ENCODE data around the gene ATF4. TPM values are rescaled to one million over a fixed set of nuclear protein-coding genes. Genes with fewer than 3 reads are reported as not detected.

ATF4 gene
- total and polyA plus RNA-seq, 7 experiments from 2014 or later = 68.9 to 293 (median 243) TPM

GRCh38 chr22:39491696-39492095, 28.7 kb upstream of the ATF4 start:
- no peaks in the 10 kb centered on the region for H3K9me3 Mint-ChIP-seq
- POLR2A ChIA-PET = interaction anchor here (1.2 to 2.5 kb wide), 3 partner anchors 9 to 25 kb away, joined by 3 to 14 read pairs (median 7); partner anchors contain the start of gene MIEF1
- CTCF ChIA-PET = interaction anchor here (0.9 to 2.4 kb wide), 2 partner anchors 38 to 525 kb away, joined by 4 to 13 read pairs; no protein-coding TSS in a partner anchor
- Histone ChIP-seq H3K4me1 (ENCODE audit: control insufficient read depth in 2 of 2, insufficient read depth in 2 of 2, low read length in 2 of 2) (no peaks in the 10 kb centered on the region), H3K9me3 (ENCODE audit: control insufficient read depth in 2 of 3, low read length in 3 of 3) (no peaks in the 10 kb centered on the region), H3K4me3 (ENCODE audit: low read length) (no peak overlapping the region), H3K36me3 (ENCODE audit: control insufficient read depth in 2 of 3, insufficient read depth in 3 of 3, low read length in 3 of 3) (no peaks in the 10 kb centered on the region), H3K27me3 (ENCODE audit: control insufficient read depth in 2 of 2, insufficient read depth in 2 of 2, low read length in 2 of 2) (no peaks in the 10 kb centered on the region), H3K27ac (ENCODE audit: low read depth, low read length) (no peak overlapping the region)
- H3K36me3 Mint-ChIP-seq = no peaks in the 10 kb centered on the region
- peaks cover 12 to 24% (median 18%) of the 10 kb centered on the region in 7 donors for H3K4me1 Mint-ChIP-seq
- ATAC-seq (no peak), DNase-seq (no peak)
- H3K4me3 Mint-ChIP-seq = no peak overlapping the region
- intact Hi-C loops (cut with micrococcal nuclease) = loop anchor here in 1 of 2 donors (5.0 kb wide), 2 partner anchors 54 to 79 kb away; no protein-coding TSS in a partner anchor
- H3K27ac Mint-ChIP-seq = no peak overlapping the region
- H3K27me3 Mint-ChIP-seq = no peaks in the 10 kb centered on the region

GRCh38 chr22:39492186-39492585, 28.2 kb upstream of the ATF4 start:
- CTCF ChIA-PET = interaction anchor here (2.4 to 7.3 kb wide), 3 partner anchors 38 to 533 kb away, joined by 13 to 120 read pairs (median 14); partner anchors contain the start of gene RPS19BP1
- no peak for DNase-seq
- no peaks in the 10 kb centered on the region for H3K9me3 ChIP-seq (ENCODE audit: control insufficient read depth in 2 of 3, low read length in 3 of 3)
- no peaks in the 10 kb centered on the region for H3K9me3 Mint-ChIP-seq
- no peaks in the 10 kb centered on the region for H3K27me3 Mint-ChIP-seq
- H3K4me1 ChIP-seq (ENCODE audit: control insufficient read depth in 2 of 2, insufficient read depth in 2 of 2, low read length in 2 of 2) = no peaks in the 10 kb centered on the region
- no peak overlapping the region for H3K27ac Mint-ChIP-seq
- no peak for ATAC-seq
- no peak overlapping the region for H3K27ac ChIP-seq (ENCODE audit: low read depth, low read length)
- H3K36me3 Mint-ChIP-seq = no peaks in the 10 kb centered on the region
- no peaks in the 10 kb centered on the region for H3K36me3 ChIP-seq (ENCODE audit: control insufficient read depth in 2 of 3, insufficient read depth in 3 of 3, low read length in 3 of 3)
- no peak overlapping the region for H3K4me3 ChIP-seq (ENCODE audit: low read length)
- POLR2A ChIA-PET = interaction anchor here (0.8 to 3.1 kb wide), 5 partner anchors 8 to 176 kb away, joined by 3 to 31 read pairs (median 4); no protein-coding TSS in a partner anchor
- H3K4me1 Mint-ChIP-seq = peaks cover 12 to 25% (median 18%) of the 10 kb centered on the region in 7 donors
- no peaks in the 10 kb centered on the region for H3K27me3 ChIP-seq (ENCODE audit: control insufficient read depth in 2 of 2, insufficient read depth in 2 of 2, low read length in 2 of 2)
- intact Hi-C loops (cut with micrococcal nuclease) = loop anchor here in 1 of 2 donors (5.0 kb wide), 2 partner anchors 55 to 80 kb away; no protein-coding TSS in a partner anchor
- H3K4me3 Mint-ChIP-seq = no peak overlapping the region

DNA sequence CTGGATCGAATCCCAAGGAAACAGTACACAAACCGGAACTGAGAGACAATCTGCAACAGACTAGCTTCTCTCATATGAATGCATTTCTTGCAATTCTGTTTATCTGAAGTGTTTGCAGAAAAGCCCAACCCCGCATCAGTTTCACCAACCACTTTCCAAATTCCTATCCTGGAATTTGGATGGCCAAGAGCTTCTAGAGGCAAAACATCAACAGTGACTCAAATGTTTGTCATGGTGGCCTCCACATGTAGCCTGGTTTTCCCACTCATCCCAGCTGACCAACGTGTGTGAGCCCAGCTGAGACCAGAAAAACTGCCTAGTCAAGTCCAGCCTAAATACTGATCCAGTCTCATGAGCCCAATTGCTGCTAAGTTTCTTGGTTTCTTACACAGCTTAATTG, 26.6 kb upstream of the ATF4 start:
- Histone ChIP-seq H3K27ac (ENCODE audit: low read depth, low read length) (no peak overlapping the region), H3K4me3 (ENCODE audit: low read length) (no peak overlapping the region), H3K27me3 (ENCODE audit: control insufficient read depth in 2 of 2, insufficient read depth in 2 of 2, low read length in 2 of 2) (no peaks in the 10 kb centered on the region), H3K36me3 (ENCODE audit: control insufficient read depth in 2 of 3, insufficient read depth in 3 of 3, low read length in 3 of 3) (no peaks in the 10 kb centered on the region), H3K9me3 (ENCODE audit: control insufficient read depth in 2 of 3, low read length in 3 of 3) (no peaks in the 10 kb centered on the region), H3K4me1 (ENCODE audit: control insufficient read depth in 2 of 2, insufficient read depth in 2 of 2, low read length in 2 of 2) (no peaks in the 10 kb centered on the region)
- Mint-ChIP-seq H3K4me3 (no peak overlapping the region), H3K27ac (peak overlapping the region in 4 of 9 donors; percentile 9 to 73 (median 44)), H3K27me3 (peaks cover 0 to 4% (median 0%) of the 10 kb centered on the region in 5 donors), H3K4me1 (peaks cover 16 to 30% (median 22%) of the 10 kb centered on the region in 7 donors), H3K9me3 (no peaks in the 10 kb centered on the region), H3K36me3 (no peaks in the 10 kb centered on the region)
- intact Hi-C loops (cut with micrococcal nuclease) = loop anchor here (1.0 to 5.0 kb wide), 4 partner anchors 21 to 531 kb away; no protein-coding TSS in a partner anchor
- ChIA-PET CTCF (interaction anchor here (0.6 to 7.3 kb wide), 28 partner anchors 8 to 887 kb away, joined by 3 to 120 read pairs (median 4); partner anchors contain the start of genes ATF4, MIEF1, RPS19BP1 and TAB1), POLR2A (interaction anchor here (0.6 to 3.1 kb wide), 15 partner anchors 10 to 174 kb away, joined by 3 to 31 read pairs (median 5); partner anchors contain the start of genes ATF4 and RPL3)
- ATAC-seq (no peak), DNase-seq (no peak)

- POLR2A ChIA-PET = interaction anchor here (0.9 to 3.1 kb wide), 10 partner anchors 9 to 175 kb away, joined by 3 to 31 read pairs (median 5); partner anchors contain the start of gene RPL3
- no peaks in the 10 kb centered on the region for H3K9me3 ChIP-seq (ENCODE audit: control insufficient read depth in 2 of 3, low read length in 3 of 3)
- Mint-ChIP-seq H3K27ac (peak overlapping the region in 2 of 9 donors; percentile 41 to 59), H3K4me1 (peaks cover 16 to 30% (median 22%) of the 10 kb centered on the region in 7 donors), H3K4me3 (no peak overlapping the region), H3K27me3 (peaks cover 0 to 7% (median 0%) of the 10 kb centered on the region in 5 donors), H3K36me3 (no peaks in the 10 kb centered on the region), H3K9me3 (no peaks in the 10 kb centered on the region)
- no peaks in the 10 kb centered on the region for H3K4me1 ChIP-seq (ENCODE audit: control insufficient read depth in 2 of 2, insufficient read depth in 2 of 2, low read length in 2 of 2)
- H3K4me3 ChIP-seq (ENCODE audit: low read length) = no peak overlapping the region
- no peaks in the 10 kb centered on the region for H3K36me3 ChIP-seq (ENCODE audit: control insufficient read depth in 2 of 3, insufficient read depth in 3 of 3, low read length in 3 of 3)
- H3K27me3 ChIP-seq (ENCODE audit: control insufficient read depth in 2 of 2, insufficient read depth in 2 of 2, low read length in 2 of 2) = no peaks in the 10 kb centered on the region
- no peak overlapping the region for H3K27ac ChIP-seq (ENCODE audit: low read depth, low read length)
- ATAC-seq (peak; percentile 21), DNase-seq (no peak)
- intact Hi-C loops (cut with micrococcal nuclease) = loop anchor here (1.0 to 5.0 kb wide), 4 partner anchors 57 to 530 kb away; no protein-coding TSS in a partner anchor
- CTCF ChIA-PET = interaction anchor here (0.7 to 7.3 kb wide), 21 partner anchors 11 to 674 kb away, joined by 3 to 120 read pairs (median 5); partner anchors contain the start of genes ATF4, RPS19BP1 and TAB1
Observed at GRCh38 chr22:39494471-39495120, 25.8 kb upstream of the ATF4 start.

- no peak overlapping the region for H3K27ac ChIP-seq (ENCODE audit: low read depth, low read length)
- Mint-ChIP-seq H3K36me3 (no peaks in the 10 kb centered on the region), H3K4me3 (no peak overlapping the region), H3K4me1 (peaks cover 9 to 22% (median 15%) of the 10 kb centered on the region in 7 donors), H3K27ac (peak overlapping the region in 4 of 9 donors; percentile 17 to 91 (median 28)), H3K27me3 (peaks cover 0 to 7% (median 0%) of the 10 kb centered on the region in 5 donors), H3K9me3 (no peaks in the 10 kb centered on the region)
- no peak overlapping the region for H3K4me3 ChIP-seq (ENCODE audit: low read length)
- DNase-seq (peak in 8 of 9 donors; percentile 31 to 62 (median 51)), ATAC-seq (peak; percentile 79)
- POLR2A ChIA-PET = interaction anchor here (0.7 to 1.6 kb wide), 6 partner anchors 18 to 548 kb away, joined by 3 to 7 read pairs (median 4); partner anchors contain the start of genes ATF4 and RPS19BP1
- no peaks in the 10 kb centered on the region for H3K36me3 ChIP-seq (ENCODE audit: control insufficient read depth in 2 of 3, insufficient read depth in 3 of 3, low read length in 3 of 3)
- intact Hi-C loops (cut with micrococcal nuclease) = loop anchor here (1.0 to 5.0 kb wide), 2 partner anchors 33 to 526 kb away; no protein-coding TSS in a partner anchor
- no peaks in the 10 kb centered on the region for H3K27me3 ChIP-seq (ENCODE audit: control insufficient read depth in 2 of 2, insufficient read depth in 2 of 2, low read length in 2 of 2)
- no peaks in the 10 kb centered on the region for H3K4me1 ChIP-seq (ENCODE audit: control insufficient read depth in 2 of 2, insufficient read depth in 2 of 2, low read length in 2 of 2)
- CTCF ChIA-PET = interaction anchor here (0.6 to 7.3 kb wide), 22 partner anchors 9 to 864 kb away, joined by 3 to 120 read pairs (median 4); partner anchors contain the start of genes ATF4, RPS19BP1 and TAB1
- no peaks in the 10 kb centered on the region for H3K9me3 ChIP-seq (ENCODE audit: control insufficient read depth in 2 of 3, low read length in 3 of 3)
Observed at GRCh38 chr22:39496131-39496838, 24.1 kb upstream of the ATF4 start.

DNA sequence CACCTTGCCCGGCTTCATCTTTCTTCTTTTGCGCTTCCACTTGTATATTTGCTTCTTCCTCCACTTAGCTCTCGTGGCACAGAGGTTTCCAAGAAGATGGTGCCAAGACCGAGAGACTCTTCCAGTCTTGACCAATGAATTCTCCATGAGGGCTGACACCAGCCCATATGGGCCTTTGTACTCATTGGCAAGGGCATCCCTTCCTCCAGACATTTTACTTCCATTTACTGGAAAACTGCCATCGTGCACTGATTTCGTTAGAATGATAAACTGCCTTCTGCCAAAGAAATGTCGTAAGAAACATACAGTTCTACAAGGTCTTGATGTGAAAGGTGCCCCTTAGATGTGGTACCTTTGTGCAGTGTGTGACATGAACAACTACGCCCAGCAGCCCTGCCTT, 22.9 kb upstream of the ATF4 start:
- Histone ChIP-seq H3K27me3 (ENCODE audit: control insufficient read depth in 2 of 2, insufficient read depth in 2 of 2, low read length in 2 of 2) (no peaks in the 10 kb centered on the region), H3K9me3 (ENCODE audit: control insufficient read depth in 2 of 3, low read length in 3 of 3) (no peaks in the 10 kb centered on the region), H3K4me3 (ENCODE audit: low read length) (no peak overlapping the region), H3K36me3 (ENCODE audit: control insufficient read depth in 2 of 3, insufficient read depth in 3 of 3, low read length in 3 of 3) (peaks cover 0 to 3% (median 0%) of the 10 kb centered on the region in 3 experiments), H3K4me1 (ENCODE audit: control insufficient read depth in 2 of 2, insufficient read depth in 2 of 2, low read length in 2 of 2) (no peaks in the 10 kb centered on the region), H3K27ac (ENCODE audit: low read depth, low read length) (no peak overlapping the region)
- ChIA-PET CTCF (interaction anchor here (0.7 to 7.3 kb wide), 5 partner anchors 19 to 144 kb away, joined by 3 to 120 read pairs (median 4); partner anchors contain the start of genes RPS19BP1 and TAB1), POLR2A (interaction anchor here (1.0 to 1.9 kb wide), 2 partner anchors 22 to 23 kb away, joined by 3 to 4 read pairs; partner anchors contain the start of gene ATF4)
- intact Hi-C loops (cut with micrococcal nuclease) = loop anchor here in 1 of 2 donors (5.0 kb wide), 1 partner anchor 525 kb away; no protein-coding TSS in a partner anchor
- H3K4me3 Mint-ChIP-seq = no peak overlapping the region
- peaks cover 9 to 31% (median 25%) of the 10 kb centered on the region in 7 donors for H3K4me1 Mint-ChIP-seq
- DNase-seq (no peak), ATAC-seq (no peak)
- no peaks in the 10 kb centered on the region for H3K9me3 Mint-ChIP-seq
- peak overlapping the region in 6 of 9 donors; percentile 11 to 84 (median 42) for H3K27ac Mint-ChIP-seq
- H3K27me3 Mint-ChIP-seq = peaks cover 0 to 7% (median 0%) of the 10 kb centered on the region in 5 donors
- peaks cover 0 to 2% (median 0%) of the 10 kb centered on the region in 5 donors for H3K36me3 Mint-ChIP-seq
